ENCODE measurements around the gene AHRR.

The AHRR gene

GRCh38 chr5:431001-431710 is 109.6 kb downstream of the AHRR start:
- Histone ChIP-seq H3K9me3 (no peaks in the 10 kb centered on the region), H3K27me3 (0 out of 2 replicates have a peak, but pooled peaks cover 3% of the 10 kb centered on the region), H3K36me3 (no peaks in the 10 kb centered on the region), H3K4me3 (no peak overlapping the region), H3K27ac (no peak overlapping the region), H3K4me1 (peaks cover 49% of the 10 kb centered on the region), H4K20me1 (no peaks in the 10 kb centered on the region), H3K9ac (no peak overlapping the region), H3K4me2 (peak overlapping the region; percentile 41)
- TF ChIP-seq Cebpa-rat (IDR thresholded peaks at IDR 0.05): no peak

DNA sequence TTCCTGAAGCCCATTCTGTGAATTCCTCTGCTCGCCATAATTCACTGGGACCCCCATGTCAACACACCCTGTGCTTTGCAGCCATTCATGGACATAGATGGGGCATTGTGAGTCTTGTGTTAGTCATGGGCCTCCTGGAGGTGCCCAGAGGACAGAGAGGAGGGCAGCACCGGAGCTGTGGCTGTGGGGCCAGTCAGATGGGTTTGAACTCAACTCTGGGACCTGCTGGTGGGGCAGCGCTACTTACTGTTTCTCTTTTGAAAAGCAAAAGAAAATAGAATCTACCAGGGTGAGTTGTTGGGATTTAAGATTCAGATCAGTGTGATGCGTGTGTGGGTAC is 110.2 kb downstream of the AHRR start:
- TF ChIP-seq Cebpa-rat (IDR thresholded peaks at IDR 0.05): no peak
- H3K4me2 ChIP-seq: peak overlapping the region; percentile 41; the same call in 1 of the 2 replicates
- H3K4me1 ChIP-seq: peaks cover 49% of the 10 kb centered on the region
- no peak overlapping the region for H3K9ac ChIP-seq
- no peak overlapping the region for H3K4me3 ChIP-seq
- no peak overlapping the region for H3K27ac ChIP-seq
- no peaks in the 10 kb centered on the region for H3K9me3 ChIP-seq
- H3K36me3 ChIP-seq: no peaks in the 10 kb centered on the region
- H3K27me3 ChIP-seq: 0 out of 2 replicates have a peak, but pooled peaks cover 3% of the 10 kb centered on the region
- H4K20me1 ChIP-seq: no peaks in the 10 kb centered on the region

DNA sequence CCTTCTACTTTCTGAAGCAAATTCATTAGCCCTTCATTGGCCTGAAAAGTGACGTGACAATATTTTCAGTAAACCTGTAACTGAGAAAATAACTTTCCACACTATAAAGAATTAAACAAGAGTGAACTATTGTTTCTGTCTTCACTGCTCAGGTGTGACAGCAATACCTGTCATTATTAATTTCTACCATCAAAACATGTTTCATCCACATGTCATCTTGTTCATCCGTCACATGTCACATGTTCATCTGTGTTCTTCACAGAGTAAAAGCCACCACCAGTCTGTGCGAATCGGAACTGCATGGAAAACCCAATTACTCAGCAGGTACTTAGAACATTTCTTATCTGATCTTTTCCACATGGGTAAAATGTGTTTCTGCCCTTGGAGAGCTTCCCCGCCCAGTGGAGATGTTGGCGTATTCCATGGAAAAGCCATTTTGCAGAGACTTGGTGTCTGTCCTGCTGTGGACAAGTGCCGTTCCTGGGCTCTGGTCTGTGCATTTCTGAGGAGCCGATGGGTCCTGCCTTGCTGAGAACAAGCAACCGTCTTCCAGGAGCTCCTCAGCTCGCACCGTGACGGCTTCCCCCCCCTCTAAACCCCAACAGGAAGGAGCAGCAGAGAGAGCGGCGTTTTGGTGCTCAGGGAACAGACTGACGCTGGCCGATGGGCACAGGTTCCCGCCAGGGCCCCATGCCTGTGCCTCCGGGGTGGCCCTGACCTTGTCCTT is 110.8 kb downstream of the AHRR start:
- no peak for TF ChIP-seq Cebpa-rat (IDR thresholded peaks at IDR 0.05)
- H3K36me3 ChIP-seq: no peaks in the 10 kb centered on the region
- peaks cover 49% of the 10 kb centered on the region for H3K4me1 ChIP-seq
- H3K9me3 ChIP-seq: no peaks in the 10 kb centered on the region
- no peak overlapping the region for H3K4me3 ChIP-seq
- no peak overlapping the region; the same call in 1 of the 2 replicates for H3K9ac ChIP-seq
- no peaks in the 10 kb centered on the region for H4K20me1 ChIP-seq
- H3K4me2 ChIP-seq: peak overlapping the region; percentile 82
- H3K27ac ChIP-seq: no peak overlapping the region
- H3K27me3 ChIP-seq: 0 out of 2 replicates have a peak, but pooled peaks cover 3% of the 10 kb centered on the region

DNA sequence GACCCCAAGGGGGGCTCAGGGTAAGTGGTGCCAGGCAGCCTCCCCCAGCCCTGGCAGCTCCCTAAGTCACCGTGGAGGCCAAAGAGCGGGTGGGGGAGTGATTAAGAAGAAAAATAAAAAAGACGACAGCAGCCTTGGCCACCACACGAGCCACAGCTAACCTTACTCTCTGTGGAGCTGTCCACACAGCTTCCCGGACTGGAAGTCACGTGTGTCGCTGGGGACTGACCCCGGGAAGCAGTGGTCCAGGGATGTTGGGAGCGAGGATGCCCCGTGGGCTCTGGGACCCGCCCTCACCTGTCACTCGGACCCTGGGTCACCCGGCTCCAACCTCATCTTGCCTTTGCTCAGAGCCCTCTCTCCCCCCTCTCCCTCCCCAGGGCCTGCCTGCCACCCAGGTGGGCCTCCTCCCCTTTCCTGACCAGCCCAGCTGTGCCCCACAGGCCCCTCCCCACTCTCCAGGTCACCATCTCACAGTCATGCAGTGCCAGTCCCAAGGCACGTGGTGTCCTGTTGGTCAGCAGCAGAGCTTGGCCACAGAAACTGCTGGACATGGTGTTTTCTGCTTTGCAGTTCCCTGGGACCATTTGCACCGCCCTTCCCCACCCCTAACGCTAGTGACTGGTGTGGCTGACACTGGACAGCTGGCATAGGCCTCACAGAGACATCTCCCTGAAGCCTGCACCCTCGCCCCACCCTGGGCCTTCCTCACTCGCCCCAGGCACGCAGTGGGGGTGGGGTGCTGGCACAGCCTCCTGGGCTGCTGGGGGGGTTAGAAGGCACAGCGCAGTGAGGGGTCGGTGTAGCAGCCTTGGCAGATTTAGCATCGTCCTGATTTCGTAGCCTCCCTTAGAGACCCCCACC is 111.6 kb downstream of the AHRR start:
- no peak overlapping the region; the same call in 1 of the 2 replicates for H3K9ac ChIP-seq
- no peaks in the 10 kb centered on the region for H3K36me3 ChIP-seq
- no peak overlapping the region for H3K27ac ChIP-seq
- no peak overlapping the region for H3K4me3 ChIP-seq
- no peaks in the 10 kb centered on the region for H4K20me1 ChIP-seq
- H3K4me2 ChIP-seq: peak overlapping the region; percentile 82
- no peaks in the 10 kb centered on the region for H3K9me3 ChIP-seq
- H3K4me1 ChIP-seq: peaks cover 49% of the 10 kb centered on the region
- 0 out of 2 replicates have a peak, but pooled peaks cover 3% of the 10 kb centered on the region for H3K27me3 ChIP-seq
- no peak for TF ChIP-seq Cebpa-rat (IDR thresholded peaks at IDR 0.05)

DNA sequence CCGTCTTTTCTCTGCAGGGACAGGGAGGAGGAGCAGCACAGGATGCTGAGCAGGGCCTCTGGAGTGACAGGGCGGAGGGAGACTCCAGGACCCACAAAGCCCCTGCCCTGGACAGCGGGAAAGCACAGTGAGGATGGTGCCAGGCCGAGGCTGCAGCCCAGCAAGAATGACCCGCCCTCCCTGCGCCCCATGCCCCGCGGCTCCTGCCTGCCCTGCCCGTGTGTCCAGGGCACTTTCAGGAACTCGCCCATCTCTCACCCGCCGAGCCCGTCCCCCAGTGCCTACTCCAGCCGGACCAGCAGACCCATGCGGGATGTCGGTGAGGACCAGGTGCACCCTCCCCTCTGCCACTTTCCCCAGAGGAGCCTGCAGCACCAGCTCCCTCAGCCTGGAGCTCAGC is 112.3 kb downstream of the AHRR start:
- 0 out of 2 replicates have a peak, but pooled peaks cover 3% of the 10 kb centered on the region for H3K27me3 ChIP-seq
- no peaks in the 10 kb centered on the region for H4K20me1 ChIP-seq
- H3K36me3 ChIP-seq: no peaks in the 10 kb centered on the region
- H3K27ac ChIP-seq: no peak overlapping the region
- H3K4me2 ChIP-seq: peak overlapping the region; percentile 82; the same call in 1 of the 2 replicates
- no peak for TF ChIP-seq Cebpa-rat (IDR thresholded peaks at IDR 0.05)
- H3K4me3 ChIP-seq: no peak overlapping the region
- H3K4me1 ChIP-seq: peaks cover 49% of the 10 kb centered on the region
- no peak overlapping the region for H3K9ac ChIP-seq
- H3K9me3 ChIP-seq: no peaks in the 10 kb centered on the region

DNA sequence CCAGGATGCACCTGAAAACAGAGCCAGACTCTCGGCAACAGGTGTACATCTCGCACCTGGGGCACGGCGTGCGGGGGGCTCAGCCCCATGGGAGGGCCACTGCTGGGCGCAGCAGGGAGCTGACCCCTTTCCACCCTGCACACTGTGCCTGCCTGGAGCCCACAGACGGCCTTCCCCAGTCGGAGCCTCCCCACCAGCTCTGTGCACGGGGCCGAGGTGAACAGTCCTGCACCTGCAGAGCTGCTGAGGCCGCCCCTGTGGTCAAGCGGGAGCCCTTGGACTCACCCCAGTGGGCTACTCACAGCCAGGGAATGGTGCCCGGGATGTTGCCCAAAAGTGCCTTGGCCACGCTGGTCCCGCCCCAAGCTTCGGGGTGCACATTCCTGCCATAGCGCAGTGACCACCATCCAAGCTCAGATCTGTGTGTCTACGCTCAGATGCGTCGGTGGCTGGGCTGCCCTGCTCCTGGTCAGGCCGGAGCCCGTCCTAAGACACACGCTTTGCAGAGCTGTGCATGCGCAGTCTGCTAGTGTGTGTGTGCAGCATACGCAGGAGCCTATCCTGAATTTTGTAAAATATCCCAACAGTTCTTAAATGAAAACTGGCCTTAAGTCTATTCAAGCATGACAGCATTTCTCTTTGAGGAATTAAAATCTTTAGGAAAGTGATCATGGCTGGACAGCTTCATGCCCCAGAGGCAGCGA is 113.1 kb downstream of the AHRR start:
- H3K4me2 ChIP-seq: no peak overlapping the region
- no peaks in the 10 kb centered on the region for H4K20me1 ChIP-seq
- H3K27me3 ChIP-seq: 0 out of 2 replicates have a peak, but pooled peaks cover 3% of the 10 kb centered on the region
- H3K4me3 ChIP-seq: no peak overlapping the region
- TF ChIP-seq Cebpa-rat (IDR thresholded peaks at IDR 0.05): no peak
- no peak overlapping the region for H3K9ac ChIP-seq
- no peaks in the 10 kb centered on the region for H3K9me3 ChIP-seq
- H3K4me1 ChIP-seq: peaks cover 50% of the 10 kb centered on the region
- H3K27ac ChIP-seq: no peak overlapping the region
- no peaks in the 10 kb centered on the region for H3K36me3 ChIP-seq

GRCh38 chr5:435156-435790 is 113.8 kb downstream of the AHRR start:
- Histone ChIP-seq H4K20me1 (no peaks in the 10 kb centered on the region), H3K9ac (no peak overlapping the region), H3K9me3 (no peaks in the 10 kb centered on the region), H3K4me1 (peaks cover 50% of the 10 kb centered on the region), H3K4me2 (no peak overlapping the region), H3K27ac (no peak overlapping the region), H3K36me3 (no peaks in the 10 kb centered on the region), H3K27me3 (0 out of 2 replicates have a peak, but pooled peaks cover 3% of the 10 kb centered on the region), H3K4me3 (no peak overlapping the region)
- no peak for TF ChIP-seq Cebpa-rat (IDR thresholded peaks at IDR 0.05)

- Histone ChIP-seq H3K36me3 (no peaks in the 10 kb centered on the region), H3K4me2 (no peak overlapping the region), H3K27ac (no peak overlapping the region), H4K20me1 (no peaks in the 10 kb centered on the region), H3K27me3 (0 out of 2 replicates have a peak, but pooled peaks cover 1% of the 10 kb centered on the region), H3K9me3 (no peaks in the 10 kb centered on the region), H3K9ac (no peak overlapping the region), H3K4me1 (peaks cover 50% of the 10 kb centered on the region), H3K4me3 (no peak overlapping the region)
- TF ChIP-seq Cebpa-rat (IDR thresholded peaks at IDR 0.05): no peak
These were observed 114.6 kb downstream of the AHRR start for GRCh38 chr5:435961-436640.

Data from BLaER1 (cell line).